ENCODE results near the gene FAT3.

GRCh38 chr11:92224407-92225124 is at the start of gene FAT3:
- TF ChIP-seq CTCF (IDR thresholded peaks at IDR 0.05; ENCODE audit: extremely low read depth in 1 of 2, insufficient read depth in 1 of 2, low read depth in 1 of 2, low read length in 2 of 2) (no peak), MYC (IDR thresholded peaks at IDR 0.05; ENCODE audit: low read depth, low read length) (no peak), POLR2A (IDR thresholded peaks at IDR 0.05; ENCODE audit: low read depth, low read length) (no peak)

Measured in endothelial cell of umbilical vein (primary cell).